ENCODE measurements around the gene S100A4.

- TF ChIP-seq SIN3A (IDR thresholded peaks at IDR 0.05; ENCODE audit: borderline replicate concordance, insufficient read depth, low read length) (no peak), TAF1 (IDR thresholded peaks at IDR 0.05; ENCODE audit: borderline replicate concordance, insufficient read depth, low read length) (no peak), POLR2AphosphoS5 (IDR thresholded peaks at IDR 0.05; ENCODE audit: low read depth, low read length) (no peak), REST (IDR thresholded peaks at IDR 0.05; ENCODE audit: insufficient read depth in 1 of 2, low read depth in 2 of 2, low read length in 2 of 2) (no peak)
Observed at GRCh38 chr1:153585006-153585405, 39.4 kb upstream of the S100A4 start.
